H9 (cell line): ENCODE data around the gene CDKL1. TPM values are rescaled to one million over a fixed set of nuclear protein-coding genes. Genes with fewer than 3 reads are reported as not detected.

Experiments used
- DNase-seq: peaks from one replicate; pipeline ENCODE4 v3.0.0-alpha.2; 2017
- H2AFZ ChIP-seq: one replicate; pipeline ENCODE4 v1.6.1; 2013; ENCODE audit warnings: mild to moderate bottlenecking, low read length, control low read depth, moderate library complexity
- H2AK5ac ChIP-seq: 2 replicates; pipeline ENCODE4 v1.6.1; 2013; ENCODE audit warnings: low read length, control low read depth, mixed read lengths; ENCODE audit not compliant: insufficient read length
- H2BK120ac ChIP-seq: one replicate; pipeline ENCODE4 v1.6.1; 2013; ENCODE audit warnings: low read depth, mild to moderate bottlenecking, low read length, control low read depth, inconsistent platforms; ENCODE audit not compliant: poor library complexity, severe bottlenecking
- H2BK12ac ChIP-seq: 2 replicates; pipeline ENCODE4 v1.6.1; 2013; ENCODE audit warnings: low read length, control low read depth, mixed read lengths, low read depth; ENCODE audit not compliant: insufficient read length
- H2BK15ac ChIP-seq: 2 replicates; pipeline ENCODE4 v1.6.1; 2013; ENCODE audit warnings: low read depth, low read length, control low read depth
- H2BK20ac ChIP-seq: one replicate; pipeline ENCODE4 v1.6.1; 2013; ENCODE audit warnings: low read depth, mild to moderate bottlenecking, low read length, control low read depth, inconsistent platforms; ENCODE audit not compliant: poor library complexity, severe bottlenecking
- H2BK5ac ChIP-seq: 2 replicates; pipeline ENCODE4 v1.6.1; 2013; ENCODE audit warnings: low read length, control low read depth, mixed read lengths; ENCODE audit not compliant: insufficient read length
- H3K14ac ChIP-seq: 2 replicates; pipeline ENCODE4 v1.6.1; 2013; ENCODE audit warnings: low read length, control low read depth; ENCODE audit not compliant: insufficient read depth
- H3K18ac ChIP-seq: 2 replicates; pipeline ENCODE4 v1.6.1; 2013; ENCODE audit warnings: low read depth, mild to moderate bottlenecking, mixed read lengths, low read length, control low read depth; ENCODE audit not compliant: insufficient read length
- H3K23ac ChIP-seq: 2 replicates; pipeline ENCODE4 v1.6.1; 2013; ENCODE audit warnings: low read length, control low read depth, mixed read lengths, low read depth; ENCODE audit not compliant: insufficient read length
- H3K23me2 ChIP-seq: 2 replicates; pipeline ENCODE4 v1.6.1; 2013; ENCODE audit warnings: low read depth, mild to moderate bottlenecking, mixed read lengths, low read length, control low read depth; ENCODE audit not compliant: insufficient read length, poor library complexity, severe bottlenecking
- H3K27ac ChIP-seq: 2 replicates; pipeline ENCODE4 v1.5.1; 2013; ENCODE audit warnings: low read length, control low read depth, mixed read lengths, low read depth; ENCODE audit not compliant: insufficient read length
- H3K27me3 ChIP-seq: 2 replicates; pipeline ENCODE4 v1.6.1; 2013; ENCODE audit warnings: low read length, control low read depth, inconsistent platforms; ENCODE audit not compliant: insufficient read depth
- H3K4ac ChIP-seq: 2 replicates; pipeline ENCODE4 v1.6.1; 2013; ENCODE audit warnings: low read depth, mild to moderate bottlenecking, control low read depth, inconsistent platforms, low read length, moderate library complexity
- H3K4me1 ChIP-seq: 2 replicates; pipeline ENCODE4 v1.6.1; 2013; ENCODE audit warnings: low read length, control low read depth, inconsistent platforms; ENCODE audit not compliant: insufficient read depth
- H3K4me2 ChIP-seq: 2 replicates; pipeline ENCODE4 v1.6.1; 2013; ENCODE audit warnings: low read length, control low read depth, mixed read lengths; ENCODE audit not compliant: insufficient read length, insufficient read depth
- H3K56ac ChIP-seq: 2 replicates; pipeline ENCODE4 v1.6.1; 2013; ENCODE audit warnings: low read depth, mild to moderate bottlenecking, mixed read lengths, low read length, control low read depth; ENCODE audit not compliant: insufficient read length
- H3K79me1 ChIP-seq: 2 replicates; pipeline ENCODE4 v1.6.1; 2013; ENCODE audit warnings: low read depth, mild to moderate bottlenecking, moderate library complexity, low read length, control low read depth, inconsistent platforms; ENCODE audit not compliant: insufficient read depth, poor library complexity, severe bottlenecking
- H3K79me2 ChIP-seq: 2 replicates; pipeline ENCODE4 v1.6.1; 2013; ENCODE audit warnings: low read length, control low read depth, inconsistent platforms; ENCODE audit not compliant: insufficient read depth
- H3K9ac ChIP-seq: 2 replicates; pipeline ENCODE4 v1.6.1; 2013; ENCODE audit warnings: low read length, control low read depth, mixed read lengths; ENCODE audit not compliant: insufficient read length; ENCODE audit errors: extremely low read depth
- H3K9me3 ChIP-seq: one replicate; pipeline ENCODE4 v1.6.1; 2013; ENCODE audit warnings: low read depth, low read length, inconsistent platforms; ENCODE audit not compliant: control insufficient read depth
- H3T11ph ChIP-seq: one replicate; pipeline ENCODE4 v1.6.1; 2013; ENCODE audit warnings: mild to moderate bottlenecking, low read length, control low read depth, inconsistent platforms
- H4K20me1 ChIP-seq: one replicate; pipeline ENCODE4 v1.6.1; 2013; ENCODE audit not compliant: control insufficient read depth, insufficient read length, insufficient read depth
- H4K5ac ChIP-seq: 2 replicates; pipeline ENCODE4 v1.6.1; 2013; ENCODE audit warnings: low read depth, mild to moderate bottlenecking, mixed read lengths, low read length, control low read depth; ENCODE audit not compliant: insufficient read length
- H4K8ac ChIP-seq: replicated peaks from 2 replicates; pipeline ENCODE4 v1.6.1; 2013; ENCODE audit warnings: low read length, control low read depth, mixed read lengths, low read depth; ENCODE audit not compliant: insufficient read length
- H4K91ac ChIP-seq: 2 replicates; pipeline ENCODE4 v1.6.1; 2013; ENCODE audit warnings: low read depth, mild to moderate bottlenecking, moderate library complexity, mixed read lengths, low read length, control low read depth; ENCODE audit not compliant: insufficient read length
- H3K27ac Mint-ChIP-seq, 3 experiments: 2 replicates in 2 of 3; 3 replicates in 1 of 3; pipeline ENCODE4 v1.8.0; 2020 to 2021; ENCODE audit warnings: mixed read lengths in 3 of 3, mild to moderate bottlenecking in 1 of 3, moderate library complexity in 1 of 3
- H3K27me3 Mint-ChIP-seq: 2 replicates; pipeline ENCODE4 v1.8.0; 2021; ENCODE audit warnings: low read depth, mild to moderate bottlenecking, moderate library complexity, mixed read lengths
- H3K36me3 Mint-ChIP-seq, 3 experiments: 2 replicates in 2 of 3; 3 replicates in 1 of 3; pipeline ENCODE4 v1.8.0; 2020 to 2021; ENCODE audit warnings: low read depth in 3 of 3, mixed read lengths in 3 of 3; ENCODE audit not compliant: insufficient read depth in 1 of 3
- H3K4me1 Mint-ChIP-seq, 2 experiments: 2 replicates each; pipeline ENCODE4 v1.8.0; 2020; ENCODE audit warnings: mixed read lengths in 2 of 2
- H3K4me3 Mint-ChIP-seq, 2 experiments: 2 replicates in 1 of 2; 3 replicates in 1 of 2; pipeline ENCODE4 v1.8.0; 2020 to 2021; ENCODE audit warnings: mild to moderate bottlenecking in 2 of 2, mixed read lengths in 2 of 2, moderate library complexity in 1 of 2
- H3K9me3 Mint-ChIP-seq, 2 experiments: 2 replicates in 1 of 2; 3 replicates in 1 of 2; pipeline ENCODE4 v1.8.0; 2020; ENCODE audit warnings: mild to moderate bottlenecking in 2 of 2, mixed read lengths in 2 of 2, moderate library complexity in 1 of 2
- WGBS: extraction: QIAGEN DNeasy Blood & Tissue Kit; methylation state at CpG from one replicate; pipeline ENCODE4 v1.1.7; 2013; ENCODE audit warnings: missing lambda C conversion rate, low lambda C conversion rate, mixed read lengths; ENCODE audit not compliant: insufficient read length; ENCODE audit errors: extremely low coverage; 5-methylcytosine and 5-hydroxymethylcytosine counted together
- total RNA-seq: library from RNA; stranded (reverse); gene quantifications from 2 replicates; pipeline ENCODE4 v1.2.1, GENCODE V29; 2021
- TF ChIP-seq, protein P1 (sequence below): fragments of 200-600 bp; sonication (generic); conservative IDR thresholded peaks from 3 replicates; pipeline ENCODE4 v1.8.0; 2021; ENCODE audit warnings: antibody characterized with exemption, mild to moderate bottlenecking

The CDKL1 gene
- total RNA-seq, 1 experiment from 2014 or later: 0.72 TPM

DNA sequence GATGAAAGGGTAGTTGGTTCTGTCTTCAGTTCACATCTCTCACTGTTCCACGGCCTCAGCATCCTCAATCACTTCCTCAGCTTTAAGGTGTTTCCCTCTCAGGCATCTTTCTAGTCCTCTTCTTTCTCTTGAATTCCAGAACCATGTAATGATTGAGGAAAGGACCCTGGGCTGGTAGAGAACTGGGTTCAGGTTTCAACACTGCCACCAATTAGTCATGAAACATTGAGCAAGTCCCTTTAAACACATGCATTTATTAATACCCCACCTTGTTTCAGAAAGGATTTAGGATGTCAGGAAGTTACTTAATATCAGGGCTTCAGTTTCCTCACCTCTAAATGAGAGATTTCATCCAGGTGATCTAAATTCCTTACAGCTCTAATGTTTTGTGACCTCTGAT is 77.4 kb downstream of the CDKL1 start:
- H3K79me2 ChIP-seq: no peaks in the 10 kb centered on the region
- H4K20me1 ChIP-seq: no peaks in the 10 kb centered on the region
- H3K18ac ChIP-seq: no peak overlapping the region
- Mint-ChIP-seq H3K27me3 (no peaks in the 10 kb centered on the region; the same call in 1 of the 2 replicates), H3K9me3 (peaks cover 4 to 11% of the 10 kb centered on the region in 2 experiments), H3K27ac (no peak overlapping the region; a peak in 1 of 7 replicates), H3K36me3 (peaks cover 16 to 28% (median 26%) of the 10 kb centered on the region in 3 experiments), H3K4me3 (no peak overlapping the region), H3K4me1 (peaks cover 3% of the 10 kb centered on the region in 2 experiments; a peak in 2 of 4 replicates)
- no peak overlapping the region for H2AK5ac ChIP-seq
- H4K8ac ChIP-seq: no peak overlapping the region
- H3K4me2 ChIP-seq: no peak overlapping the region
- H4K91ac ChIP-seq: no peak overlapping the region
- H4K5ac ChIP-seq: no peak overlapping the region
- no peaks in the 10 kb centered on the region for H3K23me2 ChIP-seq
- no peak overlapping the region for H2BK20ac ChIP-seq
- no peak overlapping the region for H3K14ac ChIP-seq
- H2BK12ac ChIP-seq: no peak overlapping the region
- no peak overlapping the region for H3K4ac ChIP-seq
- no peak overlapping the region for H2BK15ac ChIP-seq
- H3K27ac ChIP-seq: no peak overlapping the region
- no peak overlapping the region for H3K23ac ChIP-seq
- no peak overlapping the region for H2BK120ac ChIP-seq
- H3K56ac ChIP-seq: no peak overlapping the region
- H3T11ph ChIP-seq: no peak overlapping the region
- no peaks in the 10 kb centered on the region for H3K27me3 ChIP-seq
- H2BK5ac ChIP-seq: no peak overlapping the region
- no peak for DNase-seq
- no peak overlapping the region for H3K9ac ChIP-seq
- WGBS: no CpG with 5 or more reads among the region's 1 CpG
- H3K4me1 ChIP-seq: no peaks in the 10 kb centered on the region
- no peak overlapping the region for H2AFZ ChIP-seq
- TF ChIP-seq, protein P1, sequence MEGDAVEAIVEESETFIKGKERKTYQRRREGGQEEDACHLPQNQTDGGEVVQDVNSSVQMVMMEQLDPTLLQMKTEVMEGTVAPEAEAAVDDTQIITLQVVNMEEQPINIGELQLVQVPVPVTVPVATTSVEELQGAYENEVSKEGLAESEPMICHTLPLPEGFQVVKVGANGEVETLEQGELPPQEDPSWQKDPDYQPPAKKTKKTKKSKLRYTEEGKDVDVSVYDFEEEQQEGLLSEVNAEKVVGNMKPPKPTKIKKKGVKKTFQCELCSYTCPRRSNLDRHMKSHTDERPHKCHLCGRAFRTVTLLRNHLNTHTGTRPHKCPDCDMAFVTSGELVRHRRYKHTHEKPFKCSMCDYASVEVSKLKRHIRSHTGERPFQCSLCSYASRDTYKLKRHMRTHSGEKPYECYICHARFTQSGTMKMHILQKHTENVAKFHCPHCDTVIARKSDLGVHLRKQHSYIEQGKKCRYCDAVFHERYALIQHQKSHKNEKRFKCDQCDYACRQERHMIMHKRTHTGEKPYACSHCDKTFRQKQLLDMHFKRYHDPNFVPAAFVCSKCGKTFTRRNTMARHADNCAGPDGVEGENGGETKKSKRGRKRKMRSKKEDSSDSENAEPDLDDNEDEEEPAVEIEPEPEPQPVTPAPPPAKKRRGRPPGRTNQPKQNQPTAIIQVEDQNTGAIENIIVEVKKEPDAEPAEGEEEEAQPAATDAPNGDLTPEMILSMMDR: no peak
- no peaks in the 10 kb centered on the region for H3K79me1 ChIP-seq
- no peaks in the 10 kb centered on the region for H3K9me3 ChIP-seq
